Astrocyte (in vitro differentiated cells and primary cell): ENCODE results near the gene PIGT. TPM values are rescaled to one million over a fixed set of nuclear protein-coding genes. Genes with fewer than 3 reads are reported as not detected.

Experiments
- DNase-seq: peaks from one replicate; pipeline ENCODE4 v3.0.0-alpha.2; 2010; ENCODE audit warnings: low read depth
- FAIRE-seq: peaks from 2 replicates; lab custom pipeline; 2011; peaks lifted over from hg19 to GRCh38; lab: Jason Lieb, UNC
- H2AFZ ChIP-seq: 2 replicates; pipeline ENCODE4 v1.6.0; 2012; ENCODE audit warnings: low read depth, low read length, inconsistent platforms
- H3K27ac ChIP-seq: 2 replicates; pipeline ENCODE4 v1.5.1; 2011; ENCODE audit warnings: low read depth, low read length, inconsistent platforms
- H3K27me3 ChIP-seq: 2 replicates; pipeline ENCODE4 v1.6.0; 2011; ENCODE audit warnings: low read length, inconsistent platforms; ENCODE audit not compliant: insufficient read depth
- H3K36me3 ChIP-seq: 2 replicates; pipeline ENCODE4 v1.5.1; 2011; ENCODE audit warnings: low read length, inconsistent platforms; ENCODE audit not compliant: insufficient read depth
- H3K4me1 ChIP-seq: 2 replicates; pipeline ENCODE4 v1.5.1; 2011; ENCODE audit warnings: low read length, inconsistent platforms; ENCODE audit not compliant: insufficient read depth
- H3K4me2 ChIP-seq: 2 replicates; pipeline ENCODE4 v1.6.0; 2012; ENCODE audit warnings: low read length, inconsistent platforms
- H3K4me3 ChIP-seq: 2 replicates; pipeline ENCODE4 v1.5.1; 2011; ENCODE audit warnings: low read depth, mild to moderate bottlenecking, low read length, inconsistent platforms; ENCODE audit not compliant: insufficient read depth
- H3K79me2 ChIP-seq: 2 replicates; pipeline ENCODE4 v1.6.0; 2012; ENCODE audit warnings: mild to moderate bottlenecking, low read length, inconsistent platforms; ENCODE audit not compliant: insufficient read depth
- H3K9ac ChIP-seq: 2 replicates; pipeline ENCODE4 v1.6.0; 2012; ENCODE audit warnings: mild to moderate bottlenecking, low read length, inconsistent platforms
- H3K9me3 ChIP-seq: 2 replicates; pipeline ENCODE4 v1.5.1; 2012; ENCODE audit warnings: low read depth, mild to moderate bottlenecking, low read length, inconsistent platforms; ENCODE audit not compliant: insufficient read depth
- H4K20me1 ChIP-seq: 2 replicates; pipeline ENCODE4 v1.6.0; 2012; ENCODE audit warnings: low read length, inconsistent platforms; ENCODE audit not compliant: insufficient read depth
- H3K27ac Mint-ChIP-seq: one replicate; pipeline ENCODE4 v1.8.0; 2021; ENCODE audit warnings: mild to moderate bottlenecking, mixed read lengths; ENCODE audit not compliant: unreplicated experiment
- H3K27me3 Mint-ChIP-seq: one replicate; pipeline ENCODE4 v1.8.0; 2021; ENCODE audit warnings: low read depth, mixed read lengths; ENCODE audit not compliant: unreplicated experiment
- H3K36me3 Mint-ChIP-seq: one replicate; pipeline ENCODE4 v1.8.0; 2021; ENCODE audit warnings: low read depth, mixed read lengths; ENCODE audit not compliant: unreplicated experiment
- H3K4me1 Mint-ChIP-seq: one replicate; pipeline ENCODE4 v1.8.0; 2021; ENCODE audit warnings: low read depth, mixed read lengths; ENCODE audit not compliant: unreplicated experiment
- H3K4me3 Mint-ChIP-seq: one replicate; pipeline ENCODE4 v1.8.0; 2021; ENCODE audit warnings: mild to moderate bottlenecking, moderate library complexity, mixed read lengths; ENCODE audit not compliant: unreplicated experiment
- H3K9me3 Mint-ChIP-seq: one replicate; pipeline ENCODE4 v1.8.0; 2021; ENCODE audit warnings: mild to moderate bottlenecking, mixed read lengths; ENCODE audit not compliant: unreplicated experiment
- CTCF ChIP-seq: IDR thresholded peaks from 2 replicates; pipeline ENCODE4 v1.5.1; 2011; ENCODE audit warnings: low read depth, mild to moderate bottlenecking, inconsistent platforms, low read length, moderate library complexity; ENCODE audit not compliant: insufficient read depth
- EZH2 ChIP-seq: IDR thresholded peaks from 2 replicates; pipeline ENCODE4 v1.6.1; 2012; ENCODE audit warnings: mild to moderate bottlenecking, low read length, inconsistent platforms; ENCODE audit not compliant: insufficient read depth
- total RNA-seq: library from RNA; stranded (reverse); gene quantifications from 2 replicates; pipeline ENCODE4 v1.2.1, GENCODE V29; 2021

Gene PIGT
- total RNA-seq, 1 donor from 2014 or later: 83.7 TPM

DNA sequence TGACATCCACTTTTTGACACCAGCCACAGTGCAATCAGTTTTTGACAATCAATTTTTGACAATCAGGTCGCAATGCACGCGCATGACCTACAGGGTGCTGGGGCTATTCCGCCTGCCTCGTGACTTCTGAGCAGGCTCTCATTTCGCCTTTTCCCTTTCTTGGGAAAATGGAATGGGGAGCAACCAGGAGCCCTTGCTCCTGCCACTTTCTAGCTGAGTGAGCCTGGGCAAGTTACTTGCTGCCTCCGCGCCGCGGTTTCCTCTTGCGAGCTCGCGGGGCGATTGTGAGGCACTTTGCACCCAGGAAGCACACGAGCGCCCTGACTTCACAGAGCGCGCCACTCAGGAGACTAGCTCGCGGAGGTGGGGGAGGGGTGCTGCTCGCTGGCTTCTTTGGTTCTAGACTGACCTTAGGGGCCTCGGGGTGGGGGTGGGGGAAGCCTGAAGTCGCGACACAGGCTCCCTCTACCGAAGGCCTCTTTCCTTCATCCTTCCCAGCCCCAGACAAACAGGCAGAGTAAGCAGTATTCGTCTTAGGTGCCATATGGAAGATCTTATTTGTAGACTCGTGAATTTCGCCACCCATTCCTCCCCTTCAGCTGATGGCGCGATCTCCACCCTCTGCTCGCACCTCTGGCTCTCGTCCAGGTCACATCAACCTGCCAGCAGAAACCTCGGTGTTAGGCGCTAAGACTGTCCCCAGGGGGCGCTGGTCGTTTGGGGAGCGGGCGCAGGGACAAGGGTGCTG, 42.4 kb upstream of the PIGT start:
- H2AFZ ChIP-seq: peak overlapping the region; percentile 67
- H3K79me2 ChIP-seq: no peaks in the 10 kb centered on the region
- FAIRE-seq: no peak
- peaks cover 13% of the 10 kb centered on the region for H3K36me3 Mint-ChIP-seq
- TF ChIP-seq EZH2 (no peak), CTCF (peak; percentile 65)
- no peak overlapping the region for H3K27ac Mint-ChIP-seq
- H4K20me1 ChIP-seq: peaks cover 12% of the 10 kb centered on the region
- peak overlapping the region; percentile 77 for H3K4me3 Mint-ChIP-seq
- H3K4me1 Mint-ChIP-seq: no peaks in the 10 kb centered on the region
- peaks cover 10% of the 10 kb centered on the region for H3K4me1 ChIP-seq
- H3K27ac ChIP-seq: no peak overlapping the region
- H3K4me3 ChIP-seq: peak overlapping the region; percentile 43
- no peaks in the 10 kb centered on the region for H3K9me3 ChIP-seq
- H3K27me3 ChIP-seq: no peaks in the 10 kb centered on the region
- H3K36me3 ChIP-seq: peaks cover 1% of the 10 kb centered on the region
- DNase-seq: peak; percentile 29
- peak overlapping the region; percentile 46 for H3K9ac ChIP-seq
- H3K9me3 Mint-ChIP-seq: no peaks in the 10 kb centered on the region
- H3K4me2 ChIP-seq: peak overlapping the region; percentile 84
- no peaks in the 10 kb centered on the region for H3K27me3 Mint-ChIP-seq

GRCh38 chr20:45374101-45374467, 41.9 kb upstream of the PIGT start:
- H3K4me2 ChIP-seq: peak overlapping the region; percentile 84
- H3K27ac ChIP-seq: no peak overlapping the region
- H3K36me3 Mint-ChIP-seq: peaks cover 13% of the 10 kb centered on the region
- H3K4me3 ChIP-seq: peak overlapping the region; percentile 43
- no peaks in the 10 kb centered on the region for H3K27me3 ChIP-seq
- H3K27ac Mint-ChIP-seq: no peak overlapping the region
- H4K20me1 ChIP-seq: peaks cover 12% of the 10 kb centered on the region
- peak overlapping the region; percentile 67 for H2AFZ ChIP-seq
- no peaks in the 10 kb centered on the region for H3K27me3 Mint-ChIP-seq
- FAIRE-seq: no peak
- TF ChIP-seq CTCF: no peak
- no peak for TF ChIP-seq EZH2
- H3K9ac ChIP-seq: no peak overlapping the region
- no peaks in the 10 kb centered on the region for H3K4me1 Mint-ChIP-seq
- H3K9me3 Mint-ChIP-seq: no peaks in the 10 kb centered on the region
- H3K9me3 ChIP-seq: no peaks in the 10 kb centered on the region
- peaks cover 10% of the 10 kb centered on the region for H3K4me1 ChIP-seq
- H3K36me3 ChIP-seq: no peaks in the 10 kb centered on the region
- H3K4me3 Mint-ChIP-seq: peak overlapping the region; percentile 77
- DNase-seq: no peak
- no peaks in the 10 kb centered on the region for H3K79me2 ChIP-seq

- no peak for FAIRE-seq
Observed at GRCh38 chr20:45374966-45375365, 41.0 kb upstream of the PIGT start.

More at GRCh38 chr20:45374966-45375365, 41.0 kb upstream of the PIGT start:
- Mint-ChIP-seq H3K4me3 (no peak overlapping the region), H3K27ac (no peak overlapping the region), H3K36me3 (peaks cover 13% of the 10 kb centered on the region), H3K9me3 (no peaks in the 10 kb centered on the region), H3K4me1 (no peaks in the 10 kb centered on the region), H3K27me3 (no peaks in the 10 kb centered on the region)
- Histone ChIP-seq H3K79me2 (no peaks in the 10 kb centered on the region), H4K20me1 (peaks cover 12% of the 10 kb centered on the region), H3K9ac (no peak overlapping the region), H3K4me3 (no peak overlapping the region), H3K4me2 (no peak overlapping the region), H2AFZ (no peak overlapping the region), H3K4me1 (peaks cover 10% of the 10 kb centered on the region), H3K27ac (no peak overlapping the region), H3K27me3 (no peaks in the 10 kb centered on the region), H3K36me3 (no peaks in the 10 kb centered on the region), H3K9me3 (no peaks in the 10 kb centered on the region)
- DNase-seq: no peak
- TF ChIP-seq EZH2 (no peak), CTCF (no peak)
